ENCODE results near the gene NF1.

DNA sequence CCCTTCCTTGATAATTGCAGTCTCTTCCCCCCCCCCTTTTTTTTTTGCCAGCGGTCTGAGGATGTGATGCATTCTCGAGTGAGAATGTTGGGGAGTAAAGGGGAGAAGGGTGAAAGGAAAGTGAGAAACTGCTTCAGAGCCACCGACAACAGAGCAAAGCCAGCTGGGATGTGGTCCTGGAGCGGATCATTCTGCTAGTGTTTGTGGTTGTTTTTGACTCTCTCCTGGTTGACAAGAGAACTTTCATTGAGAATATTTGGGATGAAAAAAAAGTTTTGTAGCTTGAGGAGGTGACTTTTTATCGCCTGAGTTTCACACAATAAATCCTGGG lies 1.3 kb downstream of the NF1 start:
- TF ChIP-seq POLR2AphosphoS5 (IDR thresholded peaks at IDR 0.05) (no peak), POLR2A (IDR thresholded peaks at IDR 0.05) (no peak)
- TF ChIP-seq, protein P1, sequence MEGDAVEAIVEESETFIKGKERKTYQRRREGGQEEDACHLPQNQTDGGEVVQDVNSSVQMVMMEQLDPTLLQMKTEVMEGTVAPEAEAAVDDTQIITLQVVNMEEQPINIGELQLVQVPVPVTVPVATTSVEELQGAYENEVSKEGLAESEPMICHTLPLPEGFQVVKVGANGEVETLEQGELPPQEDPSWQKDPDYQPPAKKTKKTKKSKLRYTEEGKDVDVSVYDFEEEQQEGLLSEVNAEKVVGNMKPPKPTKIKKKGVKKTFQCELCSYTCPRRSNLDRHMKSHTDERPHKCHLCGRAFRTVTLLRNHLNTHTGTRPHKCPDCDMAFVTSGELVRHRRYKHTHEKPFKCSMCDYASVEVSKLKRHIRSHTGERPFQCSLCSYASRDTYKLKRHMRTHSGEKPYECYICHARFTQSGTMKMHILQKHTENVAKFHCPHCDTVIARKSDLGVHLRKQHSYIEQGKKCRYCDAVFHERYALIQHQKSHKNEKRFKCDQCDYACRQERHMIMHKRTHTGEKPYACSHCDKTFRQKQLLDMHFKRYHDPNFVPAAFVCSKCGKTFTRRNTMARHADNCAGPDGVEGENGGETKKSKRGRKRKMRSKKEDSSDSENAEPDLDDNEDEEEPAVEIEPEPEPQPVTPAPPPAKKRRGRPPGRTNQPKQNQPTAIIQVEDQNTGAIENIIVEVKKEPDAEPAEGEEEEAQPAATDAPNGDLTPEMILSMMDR (IDR thresholded peaks at IDR 0.05), result no peak
